Breast epithelium (tissue), 3 donors: ENCODE data around the gene CACNA2D1.

ENCODE experiments used
- CTCF ChIP-seq, 3 donors: fragments of 450-650 bp; IDR thresholded peaks; one replicate each; pipeline ENCODE4 v1.5.1; 2016 to 2017; ENCODE audit warnings: antibody characterized with exemption in 3 of 3, mild to moderate bottlenecking in 3 of 3, moderate library complexity in 3 of 3
- POLR2A ChIP-seq: fragments of 450-650 bp; IDR thresholded peaks from one replicate; pipeline ENCODE4 v1.6.1; 2016; ENCODE audit warnings: antibody characterized with exemption, mild to moderate bottlenecking, moderate library complexity
- POLR2AphosphoS5 ChIP-seq, 3 donors: sonication (generic); formaldehyde crosslinking; IDR thresholded peaks; one replicate each; pipeline ENCODE4 v1.6.1; 2017; ENCODE audit warnings: antibody characterized with exemption in 3 of 3

GRCh38 chr7:82244947-82245517 lies 198.5 kb downstream of the CACNA2D1 start:
- TF ChIP-seq CTCF (IDR thresholded peaks at IDR 0.05) (no peak), POLR2A (no peak), POLR2AphosphoS5 (IDR thresholded peaks at IDR 0.05) (no peak)
